T-helper 17 cell (primary cell): ENCODE data around the gene GLUL. TPM values are rescaled to one million over a fixed set of nuclear protein-coding genes. Genes with fewer than 3 reads are reported as not detected.

Source experiments
- ATAC-seq: fragments of 150-1000 bp; cut with Tn5 transposase; 2 replicates; pipeline ENCODE4 v1.10.0; 2021; ENCODE audit warnings: mild to moderate bottlenecking, moderate library complexity
- DNase-seq, 3 donors: peaks; one replicate each; pipeline versions ENCODE4 v3.0.0 to v3.0.0-alpha.2; 2020 to 2021
- H3K9me3 ChIP-seq: one replicate; pipeline ENCODE4 v1.7.0; 2013; ENCODE audit warnings: low read length, mild to moderate bottlenecking; ENCODE audit not compliant: control insufficient read depth, poor library complexity, severe bottlenecking
- H3K27ac Mint-ChIP-seq: one replicate; pipeline ENCODE4 v1.8.0; 2022; ENCODE audit warnings: mild to moderate bottlenecking, moderate library complexity, mixed read lengths
- H3K27me3 Mint-ChIP-seq: one replicate; pipeline ENCODE4 v1.8.0; 2022; ENCODE audit warnings: mixed read lengths
- H3K36me3 Mint-ChIP-seq: one replicate; pipeline ENCODE4 v1.8.0; 2022; ENCODE audit warnings: low read depth, mixed read lengths
- H3K4me1 Mint-ChIP-seq: one replicate; pipeline ENCODE4 v1.8.0; 2022; ENCODE audit warnings: mild to moderate bottlenecking, mixed read lengths
- H3K4me3 Mint-ChIP-seq: one replicate; pipeline ENCODE4 v1.8.0; 2022; ENCODE audit warnings: mild to moderate bottlenecking, moderate library complexity, mixed read lengths
- total RNA-seq, 4 donors: library from RNA in 2 of 4; stranded (reverse) in 2 of 4; gene quantifications; one replicate each; pipeline ENCODE4 v1.2.3 and lab custom pipeline; 2022 to 2026

The GLUL gene
- total RNA-seq, result 100 to 1,000 TPM; 106 to 127 TPM
- 156 to 221 reads per million in 2 donors for total RNA-seq (lab: John Stamatoyannopoulos, UW)

DNA sequence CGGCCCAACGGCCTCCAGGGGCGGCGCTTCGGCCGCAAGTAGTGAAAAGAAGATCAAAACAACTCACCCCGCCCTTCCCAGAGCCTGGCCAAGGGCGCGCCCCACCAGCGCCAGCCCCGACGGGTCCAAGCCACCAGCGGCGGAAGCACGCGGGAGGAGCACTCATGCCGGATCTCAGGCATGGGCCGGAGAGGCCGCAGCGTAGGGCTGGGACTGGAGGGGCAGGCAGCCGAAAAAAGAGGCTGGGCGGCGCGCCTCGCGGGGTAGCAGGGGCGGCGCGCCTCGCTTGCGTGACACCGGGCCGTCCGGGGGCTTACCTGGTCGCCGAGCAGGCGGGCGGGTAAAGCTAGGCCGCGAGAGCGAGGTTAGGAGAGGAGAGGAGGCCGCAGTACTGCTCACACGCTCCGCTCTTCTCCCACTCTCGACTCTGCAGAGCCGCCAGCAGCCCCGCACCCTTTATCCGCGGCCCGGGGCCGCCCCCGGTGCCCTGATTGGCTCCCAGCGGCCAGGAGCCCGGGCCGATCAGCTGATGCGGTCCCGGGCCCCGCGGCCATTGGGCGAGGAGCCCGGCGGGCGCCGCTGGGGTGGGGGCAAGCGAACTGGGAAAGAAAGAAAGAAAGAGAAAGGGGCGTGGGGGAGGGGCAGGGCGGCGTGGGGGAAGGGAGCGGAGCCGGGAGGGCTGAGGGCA is at the start of gene GLUL:
TSS of gene GLUL (minus strand) at position 429 of the 688 bp plus-strand sequence. CDS start 3,053 bp downstream, outside the sequence.
- Mint-ChIP-seq H3K36me3 (peaks cover 11% of the 10 kb centered on the region), H3K27ac (peak within 1 kb of the TSS; percentile 95), H3K27me3 (no peaks in the 10 kb centered on the region), H3K4me1 (peaks cover 26% of the 10 kb centered on the region), H3K4me3 (peak within 1 kb of the TSS; percentile 98)
- DNase-seq (peak; percentile 48 to 65 (median 62)), ATAC-seq (peak; percentile 86)
- H3K9me3 ChIP-seq, result no peaks in the 10 kb centered on the region

DNA sequence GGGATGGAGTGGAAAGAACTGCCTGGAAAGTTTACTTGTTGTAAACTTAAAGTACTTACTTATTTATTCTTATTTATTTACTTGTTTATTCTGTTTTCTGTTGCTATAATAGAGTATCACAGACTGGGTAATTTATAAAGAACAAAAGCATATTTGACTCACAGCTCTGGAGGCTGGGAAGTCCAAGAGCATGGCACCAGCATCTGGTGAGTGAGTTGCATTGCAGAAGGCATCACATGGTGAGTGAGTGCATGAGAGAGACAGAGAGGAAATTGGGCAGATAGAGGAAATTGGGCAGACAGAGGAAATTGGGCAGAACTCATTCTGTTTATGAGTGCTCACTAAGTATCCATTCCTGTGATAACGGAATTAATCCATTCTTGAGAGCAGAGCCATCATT is 46.7 kb upstream of the GLUL start:
- ATAC-seq (no peak), DNase-seq (no peak)
- no peaks in the 10 kb centered on the region for H3K9me3 ChIP-seq
- H3K27ac Mint-ChIP-seq, result no peak overlapping the region
- H3K36me3 Mint-ChIP-seq, result no peaks in the 10 kb centered on the region
- H3K4me3 Mint-ChIP-seq, result no peak overlapping the region
- no peaks in the 10 kb centered on the region for H3K4me1 Mint-ChIP-seq
- H3K27me3 Mint-ChIP-seq, result no peaks in the 10 kb centered on the region

DNA sequence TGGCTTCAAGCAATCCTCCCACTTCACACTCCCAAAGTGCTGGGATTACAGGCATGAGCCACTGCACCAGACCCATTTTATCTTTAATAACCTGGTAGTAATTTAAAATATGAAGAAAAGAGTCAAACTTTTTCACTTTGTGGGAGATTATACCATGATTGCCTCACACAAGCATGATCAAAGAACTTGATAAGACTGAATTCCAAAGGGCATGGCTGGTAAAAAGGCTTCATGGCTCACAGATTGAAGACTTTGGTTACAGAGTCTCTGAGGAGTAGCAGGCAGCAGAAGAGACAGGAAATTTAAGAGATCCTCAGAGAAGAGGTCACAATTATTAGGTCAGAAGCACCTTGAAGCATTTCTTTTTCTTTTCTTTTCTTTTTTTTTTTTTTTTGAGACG is 42.0 kb upstream of the GLUL start:
- no peak overlapping the region for H3K4me3 Mint-ChIP-seq
- no peaks in the 10 kb centered on the region for H3K9me3 ChIP-seq
- no peaks in the 10 kb centered on the region for H3K27me3 Mint-ChIP-seq
- H3K4me1 Mint-ChIP-seq, result peaks cover 19% of the 10 kb centered on the region
- H3K36me3 Mint-ChIP-seq, result no peaks in the 10 kb centered on the region
- DNase-seq (no peak), ATAC-seq (no peak)
- no peak overlapping the region for H3K27ac Mint-ChIP-seq

DNA sequence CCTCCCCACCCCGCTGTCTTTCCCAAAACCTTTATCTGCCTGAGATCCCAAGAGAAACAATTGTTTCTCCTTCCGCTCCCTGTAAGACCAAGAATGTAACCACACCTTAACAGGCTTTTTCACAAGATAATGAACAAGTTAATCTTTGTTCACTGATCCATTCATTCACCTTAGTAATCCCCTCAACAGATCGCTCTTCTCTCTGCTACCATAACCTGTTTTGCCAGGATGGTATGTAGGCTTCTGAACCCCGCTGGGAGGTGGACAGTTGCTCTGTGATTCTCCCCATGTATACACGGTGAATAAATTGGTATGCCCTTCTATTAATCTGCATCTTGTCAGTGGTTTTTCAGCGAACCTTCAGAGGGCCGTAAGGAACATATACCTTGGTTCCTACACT is 39.7 kb upstream of the GLUL start:
- H3K4me1 Mint-ChIP-seq, result peaks cover 19% of the 10 kb centered on the region
- ATAC-seq (no peak), DNase-seq (no peak)
- no peak overlapping the region for H3K27ac Mint-ChIP-seq
- no peak overlapping the region for H3K4me3 Mint-ChIP-seq
- no peaks in the 10 kb centered on the region for H3K36me3 Mint-ChIP-seq
- H3K27me3 Mint-ChIP-seq, result no peaks in the 10 kb centered on the region
- no peaks in the 10 kb centered on the region for H3K9me3 ChIP-seq

DNA sequence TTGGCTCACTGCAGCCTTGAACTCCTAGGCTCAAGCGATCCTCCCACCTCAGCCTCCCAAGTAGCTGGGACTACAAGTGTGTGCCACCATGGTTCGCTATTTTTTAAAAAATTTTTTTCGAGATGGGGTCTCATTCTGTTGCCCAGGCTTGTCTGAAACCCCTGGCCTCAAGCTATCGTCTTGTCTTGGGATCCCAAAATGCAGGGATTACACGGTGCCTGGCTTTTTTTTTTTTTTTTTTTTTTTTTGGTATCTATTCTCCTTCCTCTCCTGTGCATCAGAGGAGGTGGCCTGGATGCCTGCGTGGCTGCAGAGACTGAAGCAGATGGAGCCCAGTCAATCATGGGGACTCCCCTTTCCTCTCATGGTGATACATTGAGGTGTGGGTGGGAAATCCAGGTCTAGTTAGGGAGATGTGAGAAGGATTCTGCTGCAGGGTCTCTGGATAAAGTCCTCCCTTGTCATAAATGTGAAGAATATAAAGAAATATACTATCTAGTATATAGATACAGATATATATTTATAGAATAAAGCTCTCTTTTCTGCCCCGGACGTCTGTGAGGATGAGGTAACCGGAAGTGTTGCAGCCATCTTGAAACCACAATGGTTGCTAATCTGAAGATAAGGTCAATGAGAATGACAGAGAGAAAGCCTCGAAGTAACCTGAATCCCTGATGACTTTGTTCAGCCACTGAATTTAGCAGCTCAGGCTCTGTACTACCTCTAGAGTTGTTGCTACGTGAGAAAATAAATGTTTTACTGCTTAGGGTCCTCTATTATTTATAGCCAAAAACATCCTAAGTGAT is 38.9 kb upstream of the GLUL start:
- H3K27ac Mint-ChIP-seq, result no peak overlapping the region
- ATAC-seq (peak; percentile 91), DNase-seq (no peak)
- H3K36me3 Mint-ChIP-seq, result no peaks in the 10 kb centered on the region
- no peak overlapping the region for H3K4me3 Mint-ChIP-seq
- no peaks in the 10 kb centered on the region for H3K27me3 Mint-ChIP-seq
- no peaks in the 10 kb centered on the region for H3K9me3 ChIP-seq
- H3K4me1 Mint-ChIP-seq, result peaks cover 19% of the 10 kb centered on the region

DNA sequence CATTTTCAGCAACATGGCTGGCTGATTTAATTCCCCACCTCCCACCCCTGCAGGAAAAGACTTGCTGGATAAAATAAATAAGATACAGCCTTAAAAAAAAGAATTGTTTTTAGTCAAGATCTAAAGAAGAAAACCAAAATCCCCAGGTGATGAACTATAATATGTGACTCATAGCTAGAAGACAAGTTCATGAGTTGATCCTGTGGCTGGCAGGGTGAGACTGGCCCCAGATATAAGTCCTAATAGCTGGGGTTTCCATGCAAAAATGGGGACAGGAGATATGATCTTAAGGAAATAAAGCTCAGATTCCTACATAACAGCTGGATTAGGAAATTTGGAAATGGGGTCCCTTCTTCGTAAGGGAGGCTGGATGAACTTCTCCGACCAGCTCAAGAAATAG is 36.5 kb upstream of the GLUL start:
- Mint-ChIP-seq H3K36me3 (no peaks in the 10 kb centered on the region), H3K27ac (no peak overlapping the region), H3K4me3 (no peak overlapping the region), H3K4me1 (peaks cover 19% of the 10 kb centered on the region), H3K27me3 (peaks cover 6% of the 10 kb centered on the region)
- H3K9me3 ChIP-seq, result no peaks in the 10 kb centered on the region
- ATAC-seq (no peak), DNase-seq (no peak)

DNA sequence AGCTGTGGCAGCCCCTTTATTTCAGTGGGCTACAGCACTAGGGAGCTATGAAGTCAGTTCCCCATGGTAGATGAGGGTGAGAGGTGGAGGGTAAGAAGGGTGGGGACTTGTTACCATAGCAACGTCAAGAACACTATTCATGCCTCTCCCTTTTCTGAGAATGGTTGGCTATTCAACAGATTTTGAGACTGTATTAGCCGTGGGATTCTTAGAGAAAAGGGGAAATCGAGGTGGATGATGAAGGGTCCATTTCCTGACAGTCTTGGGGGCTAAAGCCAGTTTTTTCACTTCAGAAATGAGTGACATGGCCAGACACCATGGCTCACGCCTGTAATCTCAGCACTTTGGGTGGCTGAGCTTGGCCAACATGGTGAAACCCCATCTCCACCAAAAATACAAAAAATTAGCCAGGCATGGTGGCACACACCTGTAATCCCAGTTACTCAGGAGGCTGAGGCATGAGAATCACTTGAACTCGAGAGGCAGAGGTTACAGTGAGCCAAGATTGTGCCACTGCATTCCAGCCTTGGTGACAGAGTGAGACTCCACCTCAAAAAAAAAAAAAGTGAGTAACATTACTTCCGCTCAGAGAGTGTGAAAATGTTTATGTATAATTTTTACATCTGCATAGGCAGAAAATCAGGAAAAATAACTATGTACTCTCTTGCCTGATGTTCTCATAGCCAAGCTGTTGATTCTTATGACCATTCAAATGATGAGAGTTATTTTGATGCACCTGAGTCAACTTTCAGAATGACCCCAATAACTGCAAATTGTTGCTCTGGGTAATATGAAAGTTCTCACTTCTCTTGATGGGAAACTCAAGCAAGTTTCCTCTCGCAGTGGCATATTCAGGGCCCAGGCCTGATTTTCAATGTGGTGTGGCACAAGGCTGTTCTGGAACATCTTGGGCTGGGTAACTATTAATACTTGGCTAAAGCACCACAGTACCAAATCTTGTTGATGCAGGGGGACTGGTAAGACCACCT is 35.1 kb upstream of the GLUL start:
- H3K36me3 Mint-ChIP-seq, result no peaks in the 10 kb centered on the region
- no peak for DNase-seq
- H3K4me1 Mint-ChIP-seq, result peaks cover 19% of the 10 kb centered on the region
- ATAC-seq, result no peak
- peaks cover 6% of the 10 kb centered on the region for H3K27me3 Mint-ChIP-seq
- no peak overlapping the region for H3K27ac Mint-ChIP-seq
- no peak overlapping the region for H3K4me3 Mint-ChIP-seq
- H3K9me3 ChIP-seq, result no peaks in the 10 kb centered on the region

DNA sequence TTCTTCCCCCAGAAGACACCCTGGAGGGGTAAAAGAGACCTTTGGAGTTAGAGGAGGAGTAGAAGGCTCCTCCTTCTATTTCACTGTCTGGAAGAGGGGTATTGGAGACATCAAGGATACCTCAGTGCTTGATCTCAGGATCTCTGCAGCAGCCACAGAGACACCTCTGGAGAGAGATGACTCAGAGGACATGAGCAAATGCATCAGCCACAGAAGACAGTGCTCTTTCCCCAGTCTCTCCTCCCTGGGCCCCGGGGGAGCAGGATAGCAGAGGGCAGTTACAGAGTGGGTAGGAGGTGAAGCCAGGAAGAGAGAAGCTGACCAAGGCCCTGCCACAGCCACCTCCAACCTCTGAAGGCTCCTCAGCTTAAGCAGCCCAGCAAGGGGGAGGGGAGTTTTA is 24.2 kb upstream of the GLUL start:
- DNase-seq, result no peak
- Mint-ChIP-seq H3K4me1 (no peaks in the 10 kb centered on the region), H3K27me3 (peaks cover 44% of the 10 kb centered on the region), H3K36me3 (peaks cover 2% of the 10 kb centered on the region), H3K27ac (no peak overlapping the region), H3K4me3 (no peak overlapping the region)
- no peaks in the 10 kb centered on the region for H3K9me3 ChIP-seq
- ATAC-seq, result no peak

DNA sequence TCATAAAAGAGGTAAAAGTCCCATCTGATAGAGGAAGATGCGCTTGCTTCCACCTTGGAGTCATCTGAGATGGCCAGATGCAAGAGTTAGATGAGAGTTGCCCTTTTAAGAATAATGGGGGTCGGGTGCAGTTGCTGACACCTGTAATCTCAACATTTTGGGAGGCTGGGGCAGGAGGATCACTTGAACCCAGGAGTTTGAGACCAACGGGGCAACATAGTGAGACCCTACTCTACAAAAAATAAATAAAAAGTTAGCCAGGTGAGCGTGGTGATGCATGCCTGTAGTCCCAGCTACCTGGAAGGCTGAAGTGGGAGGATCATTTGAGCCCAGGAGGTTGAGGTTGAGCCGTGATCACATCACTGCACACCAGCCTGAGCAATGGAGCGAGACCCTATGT is 22.4 kb upstream of the GLUL start:
- H3K4me3 Mint-ChIP-seq, result no peak overlapping the region
- no peak overlapping the region for H3K27ac Mint-ChIP-seq
- H3K36me3 Mint-ChIP-seq, result peaks cover 2% of the 10 kb centered on the region
- no peak for DNase-seq
- H3K4me1 Mint-ChIP-seq, result no peaks in the 10 kb centered on the region
- ATAC-seq, result no peak
- no peaks in the 10 kb centered on the region for H3K9me3 ChIP-seq
- H3K27me3 Mint-ChIP-seq, result peaks cover 58% of the 10 kb centered on the region

DNA sequence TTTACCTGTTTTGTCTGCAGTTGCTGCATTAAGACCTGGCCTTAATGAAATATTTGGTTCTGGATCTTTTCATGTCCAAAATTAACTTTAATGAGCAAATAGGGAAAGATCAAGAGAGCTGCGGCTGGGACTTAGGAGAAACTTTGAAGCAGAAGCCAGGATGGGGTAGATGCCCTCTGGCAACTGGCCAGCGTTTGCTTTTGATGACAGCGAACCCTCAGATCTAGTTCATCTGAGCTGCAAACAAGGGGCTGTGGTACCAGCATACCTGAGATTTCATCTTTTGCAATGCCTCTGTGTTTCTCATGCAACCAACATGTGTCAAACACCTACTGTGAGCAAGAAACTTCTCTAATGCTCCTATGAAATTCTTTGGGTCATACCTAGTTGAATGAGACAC is 21.9 kb upstream of the GLUL start:
- Mint-ChIP-seq H3K27ac (no peak overlapping the region), H3K36me3 (peaks cover 2% of the 10 kb centered on the region), H3K27me3 (peaks cover 58% of the 10 kb centered on the region), H3K4me3 (no peak overlapping the region), H3K4me1 (no peaks in the 10 kb centered on the region)
- no peak for ATAC-seq
- no peaks in the 10 kb centered on the region for H3K9me3 ChIP-seq
- DNase-seq, result no peak

DNA sequence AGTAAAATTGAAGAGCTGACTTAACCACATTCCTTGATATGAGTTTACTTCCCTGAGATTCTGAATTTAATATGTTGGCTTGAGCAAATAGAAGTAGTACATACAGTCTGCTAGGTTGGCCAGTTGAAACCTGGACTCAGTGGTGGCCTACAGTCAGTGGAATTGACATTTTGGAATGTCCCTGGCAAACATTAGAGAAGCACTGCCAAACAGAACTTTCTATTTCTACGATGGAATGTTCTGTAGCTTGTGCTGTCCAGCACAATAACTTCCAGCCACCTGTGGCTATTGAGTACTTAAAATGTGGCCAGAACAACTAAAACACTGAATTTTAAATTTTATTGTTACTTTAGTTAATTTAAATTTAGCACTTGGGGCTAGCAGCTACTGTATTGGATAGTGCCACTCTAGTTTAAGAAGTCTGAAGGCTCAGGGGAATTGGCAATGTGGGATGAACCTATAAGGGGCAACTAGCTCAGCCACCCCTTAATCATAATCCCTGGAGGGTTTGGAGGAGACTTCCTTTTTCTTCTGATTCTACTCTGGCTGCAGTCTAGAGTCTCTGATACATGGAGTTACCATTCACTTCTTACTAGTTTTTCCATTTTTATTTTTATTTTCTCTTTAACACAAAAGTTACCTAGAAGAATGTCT is 19.2 kb upstream of the GLUL start:
- Mint-ChIP-seq H3K36me3 (no peaks in the 10 kb centered on the region), H3K27ac (no peak overlapping the region), H3K4me1 (no peaks in the 10 kb centered on the region), H3K4me3 (no peak overlapping the region), H3K27me3 (peaks cover 57% of the 10 kb centered on the region)
- no peaks in the 10 kb centered on the region for H3K9me3 ChIP-seq
- no peak for DNase-seq
- ATAC-seq, result no peak

DNA sequence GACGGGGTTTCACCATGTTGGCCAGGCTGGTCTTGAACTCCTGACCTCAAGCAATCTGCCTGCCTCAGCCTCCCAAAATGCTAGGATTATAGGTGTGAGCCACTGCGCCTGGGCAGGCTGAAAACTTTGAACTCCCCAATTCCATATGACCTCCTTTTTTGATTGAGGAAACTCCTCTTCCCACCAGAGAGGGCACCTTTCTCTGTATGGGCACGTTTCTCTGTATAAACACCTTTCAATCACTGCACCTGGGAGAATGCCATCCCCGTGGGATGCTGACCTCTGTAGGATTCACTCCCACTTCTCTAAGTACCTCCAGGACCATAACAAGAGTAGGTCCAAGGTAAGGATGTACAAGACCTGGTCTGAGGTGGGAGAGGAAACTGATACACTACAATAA is 18.5 kb upstream of the GLUL start:
- Mint-ChIP-seq H3K36me3 (no peaks in the 10 kb centered on the region), H3K4me1 (no peaks in the 10 kb centered on the region), H3K27me3 (peaks cover 51% of the 10 kb centered on the region), H3K4me3 (no peak overlapping the region), H3K27ac (no peak overlapping the region)
- ATAC-seq, result no peak
- H3K9me3 ChIP-seq, result no peaks in the 10 kb centered on the region
- DNase-seq, result no peak
